Lung (tissue), 12 donors: Measurements from ENCODE around the gene CLEC11A. TPM values are rescaled to one million over a fixed set of nuclear protein-coding genes. Genes with fewer than 3 reads are reported as not detected.

Experiments used
- ATAC-seq: fragments of 200-7000 bp; cut with Tn5 transposase; one replicate; pipeline ENCODE4 v1.9.1; 2020; ENCODE audit warnings: moderate number of reproducible peaks; ENCODE audit not compliant: insufficient read depth, low FRiP score
- DNase-seq, 3 donors: peaks; one replicate each; pipeline ENCODE4 v3.0.0-alpha.2; 2013 to 2017
- H3K27ac ChIP-seq, 2 donors: one replicate each; pipeline ENCODE4 v1.5.1; 2013; ENCODE audit warnings: mild to moderate bottlenecking in 2 of 2, moderate library complexity in 2 of 2, control low read depth in 1 of 2, inconsistent platforms in 1 of 2, low read depth in 1 of 2, low read length in 1 of 2
- H3K27me3 ChIP-seq, 3 donors: one replicate each; pipeline ENCODE4 v1.5.1; 2013; ENCODE audit warnings: low read length in 2 of 3; ENCODE audit not compliant: control insufficient read depth in 3 of 3, insufficient read depth in 3 of 3
- H3K36me3 ChIP-seq, 4 donors: one replicate each; pipeline ENCODE4 v1.5.1; 2013; ENCODE audit warnings: low read length in 4 of 4, mild to moderate bottlenecking in 1 of 4, moderate library complexity in 1 of 4; ENCODE audit not compliant: control insufficient read depth in 4 of 4, insufficient read depth in 4 of 4
- H3K4me1 ChIP-seq, 5 donors: one replicate each; pipeline ENCODE4 v1.5.1; 2013; ENCODE audit warnings: low read length in 5 of 5, mild to moderate bottlenecking in 2 of 5, moderate library complexity in 1 of 5; ENCODE audit not compliant: control insufficient read depth in 5 of 5, insufficient read depth in 5 of 5
- H3K4me3 ChIP-seq: one replicate; pipeline ENCODE4 v1.5.1; 2013; ENCODE audit warnings: mild to moderate bottlenecking, control low read depth, moderate library complexity
- H3K9ac ChIP-seq, 2 donors: one replicate each; pipeline ENCODE4 v1.5.1; 2013; ENCODE audit warnings: low read length in 2 of 2, control low read depth in 1 of 2; ENCODE audit not compliant: insufficient read depth in 1 of 2
- H3K9me3 ChIP-seq, 4 donors: one replicate each; pipeline ENCODE4 v1.5.1; 2013; ENCODE audit warnings: low read length in 3 of 4, mild to moderate bottlenecking in 1 of 4, moderate library complexity in 1 of 4; ENCODE audit not compliant: control insufficient read depth in 4 of 4, insufficient read depth in 3 of 4
- CTCF ChIP-seq: IDR thresholded peaks from 2 replicates; pipeline ENCODE4 v1.5.1; 2012; ENCODE audit warnings: mild to moderate bottlenecking; ENCODE audit errors: control extremely low read depth, extremely low read depth
- WGBS, 2 donors: extraction: QIAGEN DNeasy Blood & Tissue Kit; methylation state at CpG; one replicate each; pipeline ENCODE4 v1.1.7; 2013; 5-methylcytosine and 5-hydroxymethylcytosine counted together
- polyA plus RNA-seq, 2 donors: library from polyadenylated mRNA; stranded (reverse); fragments of 200-250 nt; gene quantifications; one replicate each; pipeline ENCODE4 v1.2.1, GENCODE V29; 2013
- total RNA-seq, 2 donors: library from RNA; depleted of rRNA in 1 of 2; stranded (reverse); fragments of >200 nt in 1 of 2; gene quantifications; one replicate each; pipeline ENCODE4 v1.2.1, GENCODE V29; 2014 to 2021
- donor health status: control.
- donor health status: control.
- donor health status: Bipolar disorder and iron deficiency.
- donor health status: healthy.
- donor health status: DM: yes; HTN: yes; CAD: no.

Gene CLEC11A
- total and polyA plus RNA-seq, 4 donors: 7.7 to 24.6 (median 11.1) TPM

GRCh38 chr19:50713556-50714236 lies 9.5 kb upstream of the CLEC11A start:
- ATAC-seq: no peak
- H3K36me3 ChIP-seq: no peaks in the 10 kb centered on the region
- TF ChIP-seq CTCF: no peak
- WGBS, 2 donors: 86 to 94% methylated on average over 21 to 22 of the region's 22 CpGs
- no peak overlapping the region for H3K4me3 ChIP-seq
- peaks cover 0 to 10% (median 0%) of the 10 kb centered on the region in 4 donors for H3K9me3 ChIP-seq
- H3K27ac ChIP-seq: no peak overlapping the region
- H3K4me1 ChIP-seq: peaks cover 0 to 6% (median 0%) of the 10 kb centered on the region in 5 donors
- no peak overlapping the region for H3K9ac ChIP-seq
- DNase-seq: no peak
- peaks cover 0 to 7% (median 7%) of the 10 kb centered on the region in 3 donors for H3K27me3 ChIP-seq

GRCh38 chr19:50716178-50717025 lies 6.8 kb upstream of the CLEC11A start:
- Histone ChIP-seq H3K27me3 (peaks cover 0 to 19% (median 7%) of the 10 kb centered on the region in 3 donors), H3K9ac (no peak overlapping the region), H3K9me3 (peaks cover 0 to 9% (median 0%) of the 10 kb centered on the region in 4 donors), H3K36me3 (no peaks in the 10 kb centered on the region), H3K27ac (no peak overlapping the region), H3K4me1 (peaks cover 0 to 6% (median 0%) of the 10 kb centered on the region in 5 donors), H3K4me3 (no peak overlapping the region)
- 80 to 89% methylated on average over 35 to 39 of the region's 39 CpGs for WGBS, 2 donors
- no peak for TF ChIP-seq CTCF
- no peak for DNase-seq
- no peak for ATAC-seq

- no peak for DNase-seq
- Histone ChIP-seq H3K27ac (no peak overlapping the region), H3K4me3 (no peak overlapping the region), H3K27me3 (peaks cover 0 to 19% (median 4%) of the 10 kb centered on the region in 3 donors), H3K36me3 (no peaks in the 10 kb centered on the region), H3K4me1 (peaks cover 0 to 12% (median 0%) of the 10 kb centered on the region in 5 donors), H3K9ac (no peak overlapping the region), H3K9me3 (peaks cover 0 to 7% (median 0%) of the 10 kb centered on the region in 4 donors)
- ATAC-seq: no peak
- no peak for TF ChIP-seq CTCF
- WGBS, 2 donors: 62 to 63% methylated on average over 23 of the region's 23 CpGs
Measured at GRCh38 chr19:50717026-50717723, 6.0 kb upstream of the CLEC11A start.
